Heart left ventricle (tissue), 13 donors: ENCODE data around the gene BTAF1.
"Not testable (repeated sequence)": the region's sequence is repeated elsewhere in the genome, so short reads cannot be mapped to it uniquely, and the experiment has no call there.

Source experiments
- CTCF ChIP-seq, 12 donors: fragments of 200-600 bp; sonication (generic) in 4 of 12; IDR thresholded peaks; one replicate each; pipeline versions ENCODE4 v1.5.0 to v1.8.0; 2018 to 2022; ENCODE audit warnings: antibody characterized with exemption in 12 of 12, mild to moderate bottlenecking in 5 of 12
- POLR2A ChIP-seq, 2 donors: fragments of 450-650 bp; IDR thresholded peaks; one replicate each; pipeline ENCODE4 v1.6.1; 2017; ENCODE audit warnings: antibody characterized with exemption in 2 of 2, mild to moderate bottlenecking in 2 of 2, moderate library complexity in 2 of 2
- donor health status: ischemic (EF 13 %, LVEDD 7.1; RV severe dilation, severe dysfunction).
- donor health status: DM: no; HTN: yes; CAD: no.
- donor health status: DM: no; HTN: no; CAD: no.
- donor health status: ischemic (EF 25% LVEDD 6.9; RV normal size, moderate dysfunction).
- donor health status: ischemic (EF 25% LVEDD 5.7; RV mildly dilated, moderate dysfunction).
- donor health status: ischemic (EF 35%, LVEDD 5.7; RV mildly dilated, moderate dysfunction).
- donor health status: nonischemic (EF 11% LVEDD 7.7; RV severe dilation, severe dysfunction).
- donor health status: DM: yes; HTN: yes; CAD: no.
- donor health status: PGD.
- donor health status: ischemic (EF 29% LVEDD 5.4; RV normal size, mild dysfunction).
- donor health status: nonischemic (EF 23%, LVEDD 6.1; RV moderate dilation, normal function).

- not testable (repeated sequence) for TF ChIP-seq CTCF, POLR2A (IDR thresholded peaks at IDR 0.05)
Measured at GRCh38 chr10:92025340-92025739, 101.8 kb downstream of the BTAF1 start.
